ENCODE results near the gene KCMF1.
"Not testable (repeated sequence)": the region's sequence is repeated elsewhere in the genome, so short reads cannot be mapped to it uniquely, and the experiment has no call there.

The KCMF1 gene

GRCh38 chr2:84970868-84971509 lies at the start of gene KCMF1:
Gene KCMF1 (plus strand): TSS chr2:84971161. CDS start chr2:84971452, 291 bp downstream.
- DNase-seq (ENCODE audit: low read depth) = peak; percentile 62

GRCh38 chr2:84923009-84923408 lies 48.0 kb upstream of the KCMF1 start:
- DNase-seq (ENCODE audit: low read depth) = no peak

- no peak for DNase-seq (ENCODE audit: low read depth)
Measured at GRCh38 chr2:84924173-84925106, 46.5 kb upstream of the KCMF1 start.

- no peak for DNase-seq (ENCODE audit: low read depth)
Measured at GRCh38 chr2:84925336-84925723, 45.6 kb upstream of the KCMF1 start.

- DNase-seq (ENCODE audit: low read depth) = peak; percentile 93
Measured at GRCh38 chr2:84925724-84926376, 45.1 kb upstream of the KCMF1 start.

GRCh38 chr2:84927275-84927627 lies 43.7 kb upstream of the KCMF1 start:
- no peak for DNase-seq (ENCODE audit: low read depth)

GRCh38 chr2:84931384-84931821 lies 39.6 kb upstream of the KCMF1 start:
- no peak for DNase-seq (ENCODE audit: low read depth)

- no peak for DNase-seq (ENCODE audit: low read depth)
Measured at GRCh38 chr2:84938194-84938879, 32.6 kb upstream of the KCMF1 start.

GRCh38 chr2:84939426-84940087 lies 31.4 kb upstream of the KCMF1 start:
- DNase-seq (ENCODE audit: low read depth) = peak; percentile 56

GRCh38 chr2:84940088-84940470 lies 30.9 kb upstream of the KCMF1 start:
- no peak for DNase-seq (ENCODE audit: low read depth)

GRCh38 chr2:84940831-84941412 lies 30.0 kb upstream of the KCMF1 start:
- no peak for DNase-seq (ENCODE audit: low read depth)

GRCh38 chr2:84942166-84942565 lies 28.8 kb upstream of the KCMF1 start:
- no peak for DNase-seq (ENCODE audit: low read depth)

GRCh38 chr2:84942964-84943421 lies 28.0 kb upstream of the KCMF1 start:
- no peak for DNase-seq (ENCODE audit: low read depth)

GRCh38 chr2:84944295-84944909 lies 26.6 kb upstream of the KCMF1 start:
- DNase-seq (ENCODE audit: low read depth) = no peak

- not testable (repeated sequence) for DNase-seq (ENCODE audit: low read depth)
Measured at GRCh38 chr2:84945838-84946203, 25.1 kb upstream of the KCMF1 start.

- peak; percentile 56 for DNase-seq (ENCODE audit: low read depth)
Measured at GRCh38 chr2:84946204-84947009, 24.6 kb upstream of the KCMF1 start.

- no peak for DNase-seq (ENCODE audit: low read depth)
Measured at GRCh38 chr2:84947010-84947593, 23.9 kb upstream of the KCMF1 start.

- DNase-seq (ENCODE audit: low read depth) = no peak
Measured at GRCh38 chr2:84953535-84953934, 17.4 kb upstream of the KCMF1 start.

GRCh38 chr2:84954329-84954728 lies 16.6 kb upstream of the KCMF1 start:
- DNase-seq (ENCODE audit: low read depth) = no peak
